Ovary (tissue), 9 donors: ENCODE measurements around the gene TOMM6. TPM values are rescaled to one million over a fixed set of nuclear protein-coding genes. Genes with fewer than 3 reads are reported as not detected.
"Not testable (repeated sequence)": the region's sequence is repeated elsewhere in the genome, so short reads cannot be mapped to it uniquely, and the experiment has no call there.

ENCODE experiments used
- DNase-seq, 5 donors: peaks; one replicate each; pipeline ENCODE4 v3.0.0-alpha.2; 2019 to 2020
- H3K27ac ChIP-seq, 2 donors: fragments of 200-600 bp; one replicate each; pipeline versions ENCODE4 v1.5.1 to v1.8.0; 2019 to 2022
- H3K27me3 ChIP-seq: fragments of 200-600 bp; one replicate; pipeline ENCODE4 v1.8.0; 2022
- H3K36me3 ChIP-seq: fragments of 200-600 bp; sonication (generic); one replicate; pipeline ENCODE4 v1.5.1; 2019
- H3K4me1 ChIP-seq: one replicate; pipeline ENCODE4 v1.8.1; 2013; ENCODE audit warnings: mild to moderate bottlenecking, moderate library complexity; ENCODE audit not compliant: insufficient read depth
- H3K4me3 ChIP-seq: fragments of 200-600 bp; sonication (generic); one replicate; pipeline ENCODE4 v1.5.1; 2017
- H3K9me3 ChIP-seq, 2 donors: fragments of 200-600 bp in 1 of 2; sonication (generic) in 1 of 2; one replicate each; pipeline versions ENCODE4 v1.5.1 to v1.8.1; 2013 to 2019; ENCODE audit warnings: mild to moderate bottlenecking in 1 of 2, moderate library complexity in 1 of 2
- EP300 ChIP-seq: sonication (generic); formaldehyde crosslinking; IDR thresholded peaks from one replicate; pipeline ENCODE4 v1.6.1; 2017; ENCODE audit warnings: antibody characterized with exemption
- POLR2A ChIP-seq: fragments of 450-650 bp; IDR thresholded peaks from one replicate; pipeline ENCODE4 v1.6.1; 2017; ENCODE audit warnings: antibody characterized with exemption, mild to moderate bottlenecking, moderate library complexity
- WGBS, 3 donors: extraction: QIAGEN DNeasy Blood & Tissue Kit in 1 of 3; methylation state at CpG; one replicate each; pipeline versions ENCODE4 v1.1.5 to v1.1.7; 2013 to 2017; 5-methylcytosine and 5-hydroxymethylcytosine counted together
- intact Hi-C, 4 donors: fragments of 100-400 bp; cut with DNase I; formaldehyde crosslinking; loops; one replicate each; pipeline versions ENCODE4 v1.11.0 to v1.15.1; 2022 to 2023
- polyA plus RNA-seq, 2 donors: library from polyadenylated mRNA; stranded (reverse); fragments of 200-250 nt in 1 of 2; fragments of 350-450 nt in 1 of 2; fragmentation: Illumina TruSeq in 1 of 2; extraction: RNeasy Lipid Tissue Mini Kit (QIAGEN cat#74804) in 1 of 2; gene quantifications; one replicate each; pipeline ENCODE4 v1.2.3, GENCODE V29; 2013 to 2014
- total RNA-seq, 7 donors: library from RNA; depleted of rRNA in 2 of 7; stranded (reverse); fragments of >200 nt in 2 of 7; fragmentation: NEBNext Ultra II Directional in 3 of 7; extraction: Animal tissue kit (Norgen Biotek cat#: 25700) in 3 of 7; gene quantifications; one replicate each; pipeline versions ENCODE4 v1.1.0 to v1.2.4, GENCODE V29; 2016 to 2023
- TF ChIP-seq, protein P1 (sequence below), 3 donors: fragments of 450-650 bp in 2 of 3; fragments of 200-600 bp in 1 of 3; IDR thresholded peaks; one replicate each; pipeline versions ENCODE4 v1.5.1 to v1.8.0; 2016 to 2022; ENCODE audit warnings: antibody characterized with exemption in 3 of 3, mild to moderate bottlenecking in 1 of 3
- donor health status: DM: no; HTN: no; CAD: no; lungs with moderate emphysema.
- donor health status: DM: no; HTN: no; CAD: no.
- donor health status: Bipolar disorder and iron deficiency.
- donor health status: DM: yes; HTN: yes; CAD: no.
- donor health status: DM: no; HTN: no; CAD: no.
- donor health status: DM: yes; HTN: yes; CAD: no.

The TOMM6 gene
- total and polyA plus RNA-seq, 9 donors = 105 to 244 (median 153) TPM

GRCh38 chr6:41805830-41806774 lies 18.6 kb downstream of the TOMM6 start:
- Histone ChIP-seq H3K4me1 (no peaks in the 10 kb centered on the region), H3K9me3 (no peaks in the 10 kb centered on the region), H3K27me3 (no peaks in the 10 kb centered on the region), H3K4me3 (no peak overlapping the region), H3K27ac (no peak overlapping the region), H3K36me3 (no peaks in the 10 kb centered on the region)
- TF ChIP-seq POLR2A = no peak
- no peak for TF ChIP-seq EP300
- TF ChIP-seq, protein P1, sequence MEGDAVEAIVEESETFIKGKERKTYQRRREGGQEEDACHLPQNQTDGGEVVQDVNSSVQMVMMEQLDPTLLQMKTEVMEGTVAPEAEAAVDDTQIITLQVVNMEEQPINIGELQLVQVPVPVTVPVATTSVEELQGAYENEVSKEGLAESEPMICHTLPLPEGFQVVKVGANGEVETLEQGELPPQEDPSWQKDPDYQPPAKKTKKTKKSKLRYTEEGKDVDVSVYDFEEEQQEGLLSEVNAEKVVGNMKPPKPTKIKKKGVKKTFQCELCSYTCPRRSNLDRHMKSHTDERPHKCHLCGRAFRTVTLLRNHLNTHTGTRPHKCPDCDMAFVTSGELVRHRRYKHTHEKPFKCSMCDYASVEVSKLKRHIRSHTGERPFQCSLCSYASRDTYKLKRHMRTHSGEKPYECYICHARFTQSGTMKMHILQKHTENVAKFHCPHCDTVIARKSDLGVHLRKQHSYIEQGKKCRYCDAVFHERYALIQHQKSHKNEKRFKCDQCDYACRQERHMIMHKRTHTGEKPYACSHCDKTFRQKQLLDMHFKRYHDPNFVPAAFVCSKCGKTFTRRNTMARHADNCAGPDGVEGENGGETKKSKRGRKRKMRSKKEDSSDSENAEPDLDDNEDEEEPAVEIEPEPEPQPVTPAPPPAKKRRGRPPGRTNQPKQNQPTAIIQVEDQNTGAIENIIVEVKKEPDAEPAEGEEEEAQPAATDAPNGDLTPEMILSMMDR (IDR thresholded peaks at IDR 0.05) = no peak
- whole genome bisulfite sequencing, 3 donors = 83 to 88% (median 87%) methylated on average over 74 of the region's 74 CpGs
- intact Hi-C loops = no loop called here
- no peak for DNase-seq

DNA sequence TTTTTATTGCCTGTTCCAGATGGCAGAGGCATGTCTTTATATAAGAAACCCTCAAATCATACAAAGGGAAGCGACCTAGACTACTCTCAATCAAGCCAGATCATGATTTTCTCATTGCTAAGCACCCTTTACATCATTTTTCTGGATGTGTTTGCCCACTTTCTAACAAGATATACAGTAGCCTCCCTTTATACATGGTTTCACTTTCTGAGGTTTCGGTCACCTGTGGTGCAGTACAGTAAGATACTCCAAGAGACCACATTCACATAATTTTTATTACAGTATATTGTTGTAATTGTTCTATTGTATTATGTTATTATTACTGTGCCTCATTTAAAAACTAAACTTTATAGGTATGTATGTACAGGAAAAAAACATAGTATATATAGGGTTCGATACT lies 23.6 kb downstream of the TOMM6 start:
- 94 to 99% (median 97%) methylated on average over 3 of the region's 3 CpGs for WGBS, 3 donors
- Histone ChIP-seq H3K9me3 (no peaks in the 10 kb centered on the region), H3K4me3 (no peak overlapping the region), H3K36me3 (no peaks in the 10 kb centered on the region), H3K27me3 (no peaks in the 10 kb centered on the region), H3K27ac (no peak overlapping the region), H3K4me1 (no peaks in the 10 kb centered on the region)
- intact Hi-C loops = no loop called here
- DNase-seq = no peak
- TF ChIP-seq, protein P1 (IDR thresholded peaks at IDR 0.05) = no peak
- no peak for TF ChIP-seq POLR2A
- TF ChIP-seq EP300 = no peak

- H3K4me3 ChIP-seq, H3K9me3 ChIP-seq, DNase-seq, H3K36me3 ChIP-seq, H3K27me3 ChIP-seq, intact Hi-C loops, H3K4me1 ChIP-seq, H3K27ac ChIP-seq: not testable (repeated sequence)
- 96 to 97% (median 96%) methylated on average over 12 to 13 of the region's 13 CpGs for WGBS, 3 donors
Measured at GRCh38 chr6:41811946-41812345, 24.5 kb downstream of the TOMM6 start.

GRCh38 chr6:41813469-41813868 lies 26.0 kb downstream of the TOMM6 start:
- H3K27ac ChIP-seq = no peak overlapping the region
- no peaks in the 10 kb centered on the region for H3K27me3 ChIP-seq
- 85 to 87% (median 86%) methylated on average over 2 of the region's 2 CpGs for WGBS, 3 donors
- H3K4me1 ChIP-seq = no peaks in the 10 kb centered on the region
- no peak overlapping the region for H3K4me3 ChIP-seq
- intact Hi-C loops = no loop called here
- TF ChIP-seq EP300 (no peak), POLR2A (no peak)
- TF ChIP-seq, protein P1 (IDR thresholded peaks at IDR 0.05) = no peak
- H3K9me3 ChIP-seq = no peaks in the 10 kb centered on the region
- DNase-seq = no peak
- H3K36me3 ChIP-seq = no peaks in the 10 kb centered on the region

DNA sequence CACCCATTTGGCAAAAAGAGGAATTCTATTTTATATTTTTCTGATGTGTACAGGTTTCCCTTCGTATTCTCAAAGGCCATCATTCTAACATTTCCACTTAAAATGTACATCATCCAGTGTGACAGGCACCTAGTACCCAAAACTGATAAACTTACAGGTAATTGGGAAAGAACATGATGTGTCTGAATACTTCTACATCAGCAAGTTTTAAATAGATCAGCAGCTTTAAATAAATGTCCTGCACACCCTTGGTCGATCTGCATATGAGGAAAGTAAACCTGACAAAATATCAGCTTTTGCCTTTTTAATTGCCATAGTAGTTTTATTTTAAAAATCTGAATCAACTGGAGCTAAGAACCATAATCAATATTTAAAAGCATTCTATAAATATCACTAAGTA lies 26.5 kb downstream of the TOMM6 start:
- H3K4me3 ChIP-seq = no peak overlapping the region
- no peaks in the 10 kb centered on the region for H3K36me3 ChIP-seq
- H3K4me1 ChIP-seq = no peaks in the 10 kb centered on the region
- H3K27me3 ChIP-seq = no peaks in the 10 kb centered on the region
- intact Hi-C loops = no loop called here
- no peaks in the 10 kb centered on the region for H3K9me3 ChIP-seq
- no peak overlapping the region for H3K27ac ChIP-seq
- TF ChIP-seq, protein P1 (IDR thresholded peaks at IDR 0.05) = no peak
- TF ChIP-seq EP300 (no peak), POLR2A (no peak)
- DNase-seq = no peak
- 86 to 87% (median 87%) methylated on average over 2 of the region's 2 CpGs for WGBS, 3 donors
